SJCRH30 (cell line): Measurements from ENCODE around the gene SMIM1. TPM values are rescaled to one million over a fixed set of nuclear protein-coding genes. Genes with fewer than 3 reads are reported as not detected.
A peak's percentile ranks its signal among the peaks of the same experiment; 100 is the strongest.

ENCODE experiments used
- DNase-seq, 2 experiments: peaks; one replicate each; pipeline ENCODE4 v3.0.0-alpha.2; 2015 to 2020
- H3K27ac ChIP-seq: fragments of 250-450 bp; sonication (Bioruptor Pico); 2 replicates; pipeline ENCODE4 v1.5.1; 2020; ENCODE audit warnings: mild to moderate bottlenecking, moderate library complexity
- H3K27me3 ChIP-seq: fragments of 250-450 bp; sonication (Bioruptor Pico); 2 replicates; pipeline ENCODE4 v1.5.1; 2020; ENCODE audit warnings: mild to moderate bottlenecking, moderate library complexity
- H3K36me3 ChIP-seq: fragments of 250-450 bp; sonication (Bioruptor Pico); 2 replicates; pipeline ENCODE4 v1.5.1; 2020; ENCODE audit warnings: mild to moderate bottlenecking, moderate library complexity
- H3K4me1 ChIP-seq: fragments of 250-450 bp; sonication (Bioruptor Pico); 2 replicates; pipeline ENCODE4 v1.5.1; 2020; ENCODE audit warnings: mild to moderate bottlenecking, moderate library complexity
- H3K4me3 ChIP-seq: fragments of 250-450 bp; sonication (Bioruptor Pico); 2 replicates; pipeline ENCODE4 v1.5.1; 2020; ENCODE audit warnings: mild to moderate bottlenecking, moderate library complexity
- H3K9me3 ChIP-seq: fragments of 250-450 bp; sonication (Bioruptor Pico); replicated peaks from 2 replicates; pipeline ENCODE4 v1.5.1; 2020; ENCODE audit warnings: mild to moderate bottlenecking, moderate library complexity
- total RNA-seq: library from RNA; depleted of rRNA; stranded (reverse); fragments of >200 nt; shearing (Covaris generic); gene quantifications from 2 replicates; pipeline ENCODE4 v1.2.3, GENCODE V29; 2014

SMIM1 gene
- total RNA-seq, 1 experiment from 2014 or later: not detected

GRCh38 chr1:3761296-3762010 lies 11.1 kb upstream of the SMIM1 start:
- H3K36me3 ChIP-seq: no peaks in the 10 kb centered on the region
- no peaks in the 10 kb centered on the region for H3K4me1 ChIP-seq
- no peaks in the 10 kb centered on the region for H3K9me3 ChIP-seq
- H3K27ac ChIP-seq: no peak overlapping the region
- no peak overlapping the region for H3K4me3 ChIP-seq
- H3K27me3 ChIP-seq: peaks cover 48% of the 10 kb centered on the region
- no peak for DNase-seq

- Histone ChIP-seq H3K27me3 (peaks cover 49% of the 10 kb centered on the region), H3K9me3 (no peaks in the 10 kb centered on the region), H3K27ac (no peak overlapping the region), H3K4me1 (no peaks in the 10 kb centered on the region), H3K4me3 (no peak overlapping the region), H3K36me3 (no peaks in the 10 kb centered on the region)
- no peak for DNase-seq
These were observed 10.2 kb upstream of the SMIM1 start for GRCh38 chr1:3762151-3762872.

GRCh38 chr1:3762873-3763228 lies 9.7 kb upstream of the SMIM1 start:
- DNase-seq: no peak
- Histone ChIP-seq H3K4me1 (no peaks in the 10 kb centered on the region), H3K36me3 (no peaks in the 10 kb centered on the region), H3K9me3 (no peaks in the 10 kb centered on the region), H3K4me3 (no peak overlapping the region), H3K27ac (no peak overlapping the region), H3K27me3 (peaks cover 54% of the 10 kb centered on the region)

- H3K4me1 ChIP-seq: no peaks in the 10 kb centered on the region
- no peak overlapping the region for H3K4me3 ChIP-seq
- no peak for DNase-seq
- no peaks in the 10 kb centered on the region for H3K9me3 ChIP-seq
- peaks cover 54% of the 10 kb centered on the region for H3K27me3 ChIP-seq
- H3K36me3 ChIP-seq: no peaks in the 10 kb centered on the region
- no peak overlapping the region for H3K27ac ChIP-seq
These were observed 9.0 kb upstream of the SMIM1 start for GRCh38 chr1:3763351-3764125.

- H3K36me3 ChIP-seq: no peaks in the 10 kb centered on the region
- no peaks in the 10 kb centered on the region for H3K9me3 ChIP-seq
- peaks cover 37% of the 10 kb centered on the region for H3K27me3 ChIP-seq
- no peak for DNase-seq
- no peak overlapping the region for H3K27ac ChIP-seq
- H3K4me3 ChIP-seq: no peak overlapping the region
- no peaks in the 10 kb centered on the region for H3K4me1 ChIP-seq
These were observed 5.1 kb upstream of the SMIM1 start for GRCh38 chr1:3767328-3767925.

GRCh38 chr1:3768811-3769390 lies 3.6 kb upstream of the SMIM1 start:
- H3K27ac ChIP-seq: no peak overlapping the region
- H3K27me3 ChIP-seq: peaks cover 26% of the 10 kb centered on the region
- H3K4me3 ChIP-seq: no peak overlapping the region
- no peaks in the 10 kb centered on the region for H3K36me3 ChIP-seq
- peaks cover 4% of the 10 kb centered on the region; the same call in 1 of the 2 replicates for H3K4me1 ChIP-seq
- DNase-seq: no peak
- H3K9me3 ChIP-seq: no peaks in the 10 kb centered on the region

- no peak for DNase-seq
- Histone ChIP-seq H3K27me3 (peaks cover 26% of the 10 kb centered on the region), H3K36me3 (no peaks in the 10 kb centered on the region), H3K27ac (no peak overlapping the region), H3K4me1 (peaks cover 15% of the 10 kb centered on the region), H3K4me3 (no peak overlapping the region), H3K9me3 (no peaks in the 10 kb centered on the region)
These were observed 2.3 kb upstream of the SMIM1 start for GRCh38 chr1:3770047-3770765.

GRCh38 chr1:3771108-3772026 lies 1.2 kb upstream of the SMIM1 start:
- Histone ChIP-seq H3K4me3 (no peak overlapping the region), H3K27ac (no peak overlapping the region)

GRCh38 chr1:3772027-3772714 lies 378 bp upstream of the SMIM1 start:
- peak; percentile 51 to 55 for DNase-seq
- H3K27ac ChIP-seq: no peak overlapping the region
- H3K36me3 ChIP-seq: no peaks in the 10 kb centered on the region
- H3K9me3 ChIP-seq: no peaks in the 10 kb centered on the region
- H3K27me3 ChIP-seq: peaks cover 13% of the 10 kb centered on the region
- H3K4me1 ChIP-seq: peaks cover 31% of the 10 kb centered on the region
- H3K4me3 ChIP-seq: no peak overlapping the region

More at GRCh38 chr1:3771108-3772026, 1.2 kb upstream of the SMIM1 start:
- no peaks in the 10 kb centered on the region for H3K9me3 ChIP-seq
- DNase-seq: no peak
- no peaks in the 10 kb centered on the region for H3K36me3 ChIP-seq
- peaks cover 20% of the 10 kb centered on the region for H3K27me3 ChIP-seq
- peaks cover 23% of the 10 kb centered on the region for H3K4me1 ChIP-seq

GRCh38 chr1:3773572-3774275 lies 1.2 kb downstream of the SMIM1 start:
- H3K9me3 ChIP-seq: no peaks in the 10 kb centered on the region

GRCh38 chr1:3774276-3774945 lies 1.9 kb downstream of the SMIM1 start:
- peaks cover 5% of the 10 kb centered on the region; the same call in 1 of the 2 replicates for H3K36me3 ChIP-seq
- H3K4me3 ChIP-seq: no peak overlapping the region
- H3K4me1 ChIP-seq: peaks cover 33% of the 10 kb centered on the region
- H3K9me3 ChIP-seq: no peaks in the 10 kb centered on the region
- peak; percentile 42 to 51 for DNase-seq
- H3K27ac ChIP-seq: no peak overlapping the region
- peaks cover 7% of the 10 kb centered on the region for H3K27me3 ChIP-seq

More at GRCh38 chr1:3773572-3774275, 1.2 kb downstream of the SMIM1 start:
- DNase-seq: no peak
- no peak overlapping the region for H3K4me3 ChIP-seq
- peaks cover 7% of the 10 kb centered on the region for H3K27me3 ChIP-seq
- H3K36me3 ChIP-seq: no peaks in the 10 kb centered on the region
- peaks cover 33% of the 10 kb centered on the region for H3K4me1 ChIP-seq
- H3K27ac ChIP-seq: no peak overlapping the region
